HG03558 (cell line): Measurements from ENCODE around the gene LBX2.
A peak's percentile ranks its signal among the peaks of the same experiment; 100 is the strongest.
"Not testable (repeated sequence)": the region's sequence is repeated elsewhere in the genome, so short reads cannot be mapped to it uniquely, and the experiment has no call there.

ENCODE experiments used
- ATAC-seq: cut with Tn5 transposase; IDR thresholded peaks from one replicate; pipeline ENCODE4 v1.9.1; 2021; ENCODE audit warnings: moderate number of reproducible peaks; ENCODE audit not compliant: unreplicated experiment; ENCODE audit errors: extremely low read depth

The LBX2 gene

GRCh38 chr2:74459503-74460118 lies 39.8 kb downstream of the LBX2 start:
- ATAC-seq, result not testable (repeated sequence)

GRCh38 chr2:74458938-74459363 lies 40.5 kb downstream of the LBX2 start:
- no peak for ATAC-seq

- ATAC-seq, result peak; percentile 75
Measured at GRCh38 chr2:74458132-74458937, 41.1 kb downstream of the LBX2 start, which contains the start of gene WBP1. Gene WBP1, plus strand, starts transcription at chr2:74458438. Its CDS starts 165 bp downstream, at chr2:74458603.

- ATAC-seq, result no peak
Measured at GRCh38 chr2:74457549-74458131, 41.8 kb downstream of the LBX2 start.

- no peak for ATAC-seq
Measured at GRCh38 chr2:74457129-74457548, 42.3 kb downstream of the LBX2 start.

- ATAC-seq, result peak; percentile 43
Measured at GRCh38 chr2:74454654-74455511, 44.5 kb downstream of the LBX2 start, which contains the start of gene INO80B. Gene INO80B, plus strand, starts transcription at chr2:74455087. Its CDS starts 30 bp downstream, at chr2:74455117.

GRCh38 chr2:74450570-74451190 lies 48.7 kb downstream of the LBX2 start:
- ATAC-seq, result no peak

GRCh38 chr2:74448771-74449170 lies 50.6 kb downstream of the LBX2 start:
- no peak for ATAC-seq
